Measurements from ENCODE around the gene STUB1. TPM values are rescaled to one million over a fixed set of nuclear protein-coding genes. Genes with fewer than 3 reads are reported as not detected.

STUB1 gene
- polyA plus RNA-seq, 1 experiment, result 88.8 TPM

DNA sequence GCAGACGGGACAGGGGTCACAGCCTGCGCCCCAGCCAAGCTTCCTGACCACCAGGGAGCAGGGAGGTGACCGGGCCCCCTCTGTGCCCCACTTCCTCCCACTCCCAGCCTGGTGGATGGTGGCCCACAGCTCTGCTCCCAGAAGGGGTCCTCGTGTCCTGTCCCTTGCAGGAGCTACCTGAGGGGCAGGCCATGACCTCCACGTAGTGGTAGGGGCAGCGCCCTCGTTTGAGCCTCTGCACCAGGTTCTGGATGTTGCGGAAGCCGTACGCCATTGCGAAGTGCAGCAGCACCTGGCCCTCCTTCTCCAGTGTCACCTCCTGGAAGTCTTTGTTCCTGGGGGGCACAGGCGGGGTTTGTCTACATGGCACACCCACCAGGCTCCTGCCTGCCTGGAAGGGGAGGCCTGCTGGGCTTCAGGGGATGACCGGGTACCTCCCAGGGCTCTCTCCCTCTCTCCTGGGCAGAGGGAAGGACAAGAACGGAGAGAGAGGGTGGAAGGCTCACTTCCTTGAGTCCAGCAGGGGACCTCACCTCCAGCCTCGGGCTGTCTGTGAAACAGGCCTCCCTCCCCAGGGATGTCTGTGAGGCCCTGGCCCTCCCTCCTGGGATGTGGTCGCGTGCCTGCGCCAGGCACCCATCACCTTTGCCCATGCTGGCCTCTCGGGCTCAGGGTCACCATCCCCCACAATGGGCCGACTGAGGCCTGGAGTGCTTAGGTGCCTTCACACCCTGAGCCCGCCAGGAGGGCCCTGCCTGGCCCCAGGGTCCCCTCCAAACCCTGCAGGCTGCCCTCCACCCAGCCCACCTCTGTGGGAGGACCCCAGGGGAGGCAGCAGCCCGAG lies 50.7 kb downstream of the STUB1 start:
- H3K4me3 ChIP-seq (ENCODE audit: low read depth, low read length), result no peak overlapping the region
- POLR2A ChIA-PET, result interaction anchor here (1.8 kb wide), 1 partner anchor 10 kb away, joined by 5 read pairs; the partner anchor contains the start of gene ANTKMT
- no peak overlapping the region for H3K27ac ChIP-seq (ENCODE audit: low read depth, low read length)
- CTCF ChIA-PET, result no interaction called here
- TF ChIP-seq, protein P1, sequence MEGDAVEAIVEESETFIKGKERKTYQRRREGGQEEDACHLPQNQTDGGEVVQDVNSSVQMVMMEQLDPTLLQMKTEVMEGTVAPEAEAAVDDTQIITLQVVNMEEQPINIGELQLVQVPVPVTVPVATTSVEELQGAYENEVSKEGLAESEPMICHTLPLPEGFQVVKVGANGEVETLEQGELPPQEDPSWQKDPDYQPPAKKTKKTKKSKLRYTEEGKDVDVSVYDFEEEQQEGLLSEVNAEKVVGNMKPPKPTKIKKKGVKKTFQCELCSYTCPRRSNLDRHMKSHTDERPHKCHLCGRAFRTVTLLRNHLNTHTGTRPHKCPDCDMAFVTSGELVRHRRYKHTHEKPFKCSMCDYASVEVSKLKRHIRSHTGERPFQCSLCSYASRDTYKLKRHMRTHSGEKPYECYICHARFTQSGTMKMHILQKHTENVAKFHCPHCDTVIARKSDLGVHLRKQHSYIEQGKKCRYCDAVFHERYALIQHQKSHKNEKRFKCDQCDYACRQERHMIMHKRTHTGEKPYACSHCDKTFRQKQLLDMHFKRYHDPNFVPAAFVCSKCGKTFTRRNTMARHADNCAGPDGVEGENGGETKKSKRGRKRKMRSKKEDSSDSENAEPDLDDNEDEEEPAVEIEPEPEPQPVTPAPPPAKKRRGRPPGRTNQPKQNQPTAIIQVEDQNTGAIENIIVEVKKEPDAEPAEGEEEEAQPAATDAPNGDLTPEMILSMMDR (IDR thresholded peaks at IDR 0.05; ENCODE audit: low read depth, low read length), result no peak
- no peaks in the 10 kb centered on the region for H3K27me3 ChIP-seq (ENCODE audit: control insufficient read depth, insufficient read depth, low read length)
- H3K9me3 ChIP-seq (ENCODE audit: control insufficient read depth, insufficient read depth, low read length), result no peaks in the 10 kb centered on the region; the same call in 1 of the 2 replicates
- no peak for DNase-seq (ENCODE audit: low read depth, low spot score)

- TF ChIP-seq, protein P1 (IDR thresholded peaks at IDR 0.05; ENCODE audit: low read depth, low read length), result no peak
- DNase-seq (ENCODE audit: low read depth, low spot score), result no peak
- POLR2A ChIA-PET, result no interaction called here
These were observed 52.1 kb downstream of the STUB1 start for GRCh38 chr16:732332-732731.

More at GRCh38 chr16:732332-732731, 52.1 kb downstream of the STUB1 start:
- CTCF ChIA-PET, result no interaction called here
- Histone ChIP-seq H3K9me3 (ENCODE audit: control insufficient read depth, insufficient read depth, low read length) (no peaks in the 10 kb centered on the region; the same call in 1 of the 2 replicates), H3K4me3 (ENCODE audit: low read depth, low read length) (no peak overlapping the region), H3K27ac (ENCODE audit: low read depth, low read length) (no peak overlapping the region), H3K27me3 (ENCODE audit: control insufficient read depth, insufficient read depth, low read length) (no peaks in the 10 kb centered on the region)

Other genes with a start within 250 kb of the STUB1 start
- 7.5 and 8.6 TPM in 2 replicates for gene CAPN15, start 152.7 kb upstream of the STUB1 start, polyA plus RNA-seq (2011; rRNA removed)
- gene PRR35, start 120.0 kb upstream of the STUB1 start, polyA plus RNA-seq (2011; rRNA removed), result not detected in 2 replicates
- 0.45 and 0.88 TPM in 2 replicates for gene NHLRC4, start 113.4 kb upstream of the STUB1 start, polyA plus RNA-seq (2011; rRNA removed)
- 12.1 and 17.6 TPM in 2 replicates for gene PIGQ, start 110.4 kb upstream of the STUB1 start, polyA plus RNA-seq (2011; rRNA removed)
- gene RAB40C, start 90.3 kb upstream of the STUB1 start, polyA plus RNA-seq (2011; rRNA removed), result 4.2 and 6.1 TPM in 2 replicates
- not detected in 2 replicates for gene WFIKKN1, start 49.4 kb upstream of the STUB1 start, polyA plus RNA-seq (2011; rRNA removed)
- gene METTL26, start 44.1 kb upstream of the STUB1 start, polyA plus RNA-seq (2011; rRNA removed), result 58.3 and 69.5 TPM in 2 replicates
- gene MCRIP2, start 38.6 kb upstream of the STUB1 start, polyA plus RNA-seq (2011; rRNA removed), result 6.7 and 10.8 TPM in 2 replicates
- 2.1 and 2.5 TPM in 2 replicates for gene WDR90, start 31.0 kb upstream of the STUB1 start, polyA plus RNA-seq (2011; rRNA removed)
- gene RHOT2, start 12.3 kb upstream of the STUB1 start, polyA plus RNA-seq (2011; rRNA removed), result 38.0 and 53.3 TPM in 2 replicates
- gene RHBDL1, start 4.7 kb upstream of the STUB1 start, polyA plus RNA-seq (2011; rRNA removed), result 1.5 and 1.7 TPM in 2 replicates
- 33.1 and 51.4 TPM in 2 replicates for gene JMJD8, start 3.9 kb downstream of the STUB1 start, polyA plus RNA-seq (2011; rRNA removed)
- 2.0 and 3.6 TPM in 2 replicates for gene WDR24, start 10.0 kb downstream of the STUB1 start, polyA plus RNA-seq (2011; rRNA removed)
- gene FBXL16, start 25.4 kb downstream of the STUB1 start, polyA plus RNA-seq (2011; rRNA removed), result 0.11 and 0.22 TPM in 2 replicates
- 20.0 and 23.9 TPM in 2 replicates for gene METRN, start 34.7 kb downstream of the STUB1 start, polyA plus RNA-seq (2011; rRNA removed)
- 5.3 and 6.7 TPM in 2 replicates for gene ANTKMT, start 40.7 kb downstream of the STUB1 start, polyA plus RNA-seq (2011; rRNA removed)
- gene CCDC78, start 46.0 kb downstream of the STUB1 start, polyA plus RNA-seq (2011; rRNA removed), result 1.1 and 1.5 TPM in 2 replicates
- gene HAGHL, start 46.7 kb downstream of the STUB1 start, polyA plus RNA-seq (2011; rRNA removed), result 4.2 and 5.5 TPM in 2 replicates
- gene CIAO3, start 60.6 kb downstream of the STUB1 start, polyA plus RNA-seq (2011; rRNA removed), result 14.4 and 17.6 TPM in 2 replicates
- gene MSLN, start 80.3 kb downstream of the STUB1 start, polyA plus RNA-seq (2011; rRNA removed), result 0.11 and 0.17 TPM in 2 replicates
- gene RPUSD1, start 108.0 kb downstream of the STUB1 start, polyA plus RNA-seq (2011; rRNA removed), result 9.2 and 13.5 TPM in 2 replicates
- gene CHTF18, start 108.2 kb downstream of the STUB1 start, polyA plus RNA-seq (2011; rRNA removed), result 1.1 and 2.1 TPM in 2 replicates
- gene GNG13, start 120.3 kb downstream of the STUB1 start, polyA plus RNA-seq (2011; rRNA removed), result not detected in 2 replicates

Measured in AG04450 (cell line).